ENCODE data around the gene LDHAL6B. TPM values are rescaled to one million over a fixed set of nuclear protein-coding genes. Genes with fewer than 3 reads are reported as not detected.

Gene LDHAL6B
- total RNA-seq, 1 donor from 2014 or later = not detected

DNA sequence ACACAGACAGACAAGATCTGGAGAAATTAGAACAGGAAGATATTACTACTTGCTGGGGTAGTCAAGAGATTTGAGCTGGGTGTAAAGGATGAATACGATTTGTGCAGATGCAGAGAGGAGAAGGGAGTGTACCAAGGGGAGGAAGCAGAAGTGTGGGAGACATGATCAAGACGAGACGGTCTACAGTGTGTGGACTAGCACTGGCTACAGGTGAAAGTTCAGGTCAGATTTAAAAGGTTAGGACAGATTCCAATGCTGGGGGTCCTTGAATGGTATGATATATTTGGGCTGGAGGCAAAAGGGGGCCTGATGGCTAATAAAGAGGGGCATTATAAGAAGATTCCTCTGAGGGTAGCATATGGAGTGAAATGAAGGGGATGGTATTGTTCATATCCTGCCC lies 12.1 kb downstream of the LDHAL6B start:
- H3K4me1 Mint-ChIP-seq (ENCODE audit: low read depth) = peaks cover 26% of the 10 kb centered on the region
- no peaks in the 10 kb centered on the region for H3K27me3 Mint-ChIP-seq (ENCODE audit: low read depth)
- no peak overlapping the region for H3K27ac Mint-ChIP-seq (ENCODE audit: unreplicated experiment)
- no peak for DNase-seq (ENCODE audit: low spot score)
- H3K4me3 Mint-ChIP-seq (ENCODE audit: unreplicated experiment) = no peak overlapping the region
- TF ChIP-seq, protein P1, sequence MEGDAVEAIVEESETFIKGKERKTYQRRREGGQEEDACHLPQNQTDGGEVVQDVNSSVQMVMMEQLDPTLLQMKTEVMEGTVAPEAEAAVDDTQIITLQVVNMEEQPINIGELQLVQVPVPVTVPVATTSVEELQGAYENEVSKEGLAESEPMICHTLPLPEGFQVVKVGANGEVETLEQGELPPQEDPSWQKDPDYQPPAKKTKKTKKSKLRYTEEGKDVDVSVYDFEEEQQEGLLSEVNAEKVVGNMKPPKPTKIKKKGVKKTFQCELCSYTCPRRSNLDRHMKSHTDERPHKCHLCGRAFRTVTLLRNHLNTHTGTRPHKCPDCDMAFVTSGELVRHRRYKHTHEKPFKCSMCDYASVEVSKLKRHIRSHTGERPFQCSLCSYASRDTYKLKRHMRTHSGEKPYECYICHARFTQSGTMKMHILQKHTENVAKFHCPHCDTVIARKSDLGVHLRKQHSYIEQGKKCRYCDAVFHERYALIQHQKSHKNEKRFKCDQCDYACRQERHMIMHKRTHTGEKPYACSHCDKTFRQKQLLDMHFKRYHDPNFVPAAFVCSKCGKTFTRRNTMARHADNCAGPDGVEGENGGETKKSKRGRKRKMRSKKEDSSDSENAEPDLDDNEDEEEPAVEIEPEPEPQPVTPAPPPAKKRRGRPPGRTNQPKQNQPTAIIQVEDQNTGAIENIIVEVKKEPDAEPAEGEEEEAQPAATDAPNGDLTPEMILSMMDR (IDR thresholded peaks at IDR 0.05) = no peak
- peaks cover 53% of the 10 kb centered on the region for H3K36me3 Mint-ChIP-seq (ENCODE audit: low read depth)
- H3K9me3 Mint-ChIP-seq (ENCODE audit: low read depth) = no peaks in the 10 kb centered on the region

DNA sequence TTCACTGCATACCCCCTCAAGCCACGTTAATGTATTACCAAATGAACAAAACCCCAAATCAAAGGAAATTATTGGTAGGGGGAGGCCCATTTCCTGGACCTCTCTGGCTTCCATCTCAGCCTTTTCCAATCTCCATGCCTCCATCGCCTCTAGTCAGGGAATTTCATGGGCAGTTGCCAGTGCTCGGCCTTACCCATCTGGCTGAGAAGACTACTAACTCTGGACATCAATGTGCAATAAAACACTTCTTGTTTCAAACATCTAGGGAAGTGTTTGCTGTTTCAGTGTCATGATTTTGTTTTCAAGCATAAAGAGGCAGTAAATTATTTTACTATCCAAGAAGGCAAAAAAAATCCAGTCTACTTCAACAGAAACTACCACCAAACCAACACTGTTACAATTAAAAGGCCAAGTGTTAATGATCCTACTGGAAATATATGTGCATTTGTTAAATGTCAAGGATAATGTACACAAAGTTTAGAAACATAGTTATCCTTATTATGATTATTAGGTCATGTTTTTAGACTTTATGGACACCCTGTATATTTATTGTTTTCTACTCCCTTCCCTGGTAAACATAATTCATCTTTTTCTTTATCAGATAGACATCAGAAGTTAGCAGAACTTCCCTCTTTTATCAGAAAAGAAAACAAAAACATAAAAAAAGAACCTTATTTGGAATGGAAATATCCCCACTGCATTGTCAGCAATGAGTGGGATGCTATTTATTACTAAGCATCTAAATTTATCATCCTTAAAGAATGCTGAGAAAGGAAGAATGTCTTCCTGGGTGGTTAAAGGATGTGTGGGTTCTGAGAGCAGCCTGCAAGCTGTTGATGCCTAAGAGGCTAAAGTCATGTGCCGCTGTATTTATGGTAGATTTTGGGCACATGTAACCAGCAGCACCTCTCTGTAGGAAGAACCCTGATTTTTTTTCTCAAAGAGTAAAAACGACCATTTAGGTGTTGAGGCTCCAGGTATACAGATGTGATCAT lies 15.2 kb downstream of the LDHAL6B start:
- H3K27me3 Mint-ChIP-seq (ENCODE audit: low read depth) = no peaks in the 10 kb centered on the region
- H3K4me3 Mint-ChIP-seq (ENCODE audit: unreplicated experiment) = no peak overlapping the region
- peaks cover 42% of the 10 kb centered on the region for H3K4me1 Mint-ChIP-seq (ENCODE audit: low read depth)
- peak overlapping the region; percentile 90 for H3K27ac Mint-ChIP-seq (ENCODE audit: unreplicated experiment)
- no peak for DNase-seq (ENCODE audit: low spot score)
- TF ChIP-seq, protein P1 (IDR thresholded peaks at IDR 0.05) = no peak
- no peaks in the 10 kb centered on the region for H3K9me3 Mint-ChIP-seq (ENCODE audit: low read depth)
- H3K36me3 Mint-ChIP-seq (ENCODE audit: low read depth) = peaks cover 45% of the 10 kb centered on the region

DNA sequence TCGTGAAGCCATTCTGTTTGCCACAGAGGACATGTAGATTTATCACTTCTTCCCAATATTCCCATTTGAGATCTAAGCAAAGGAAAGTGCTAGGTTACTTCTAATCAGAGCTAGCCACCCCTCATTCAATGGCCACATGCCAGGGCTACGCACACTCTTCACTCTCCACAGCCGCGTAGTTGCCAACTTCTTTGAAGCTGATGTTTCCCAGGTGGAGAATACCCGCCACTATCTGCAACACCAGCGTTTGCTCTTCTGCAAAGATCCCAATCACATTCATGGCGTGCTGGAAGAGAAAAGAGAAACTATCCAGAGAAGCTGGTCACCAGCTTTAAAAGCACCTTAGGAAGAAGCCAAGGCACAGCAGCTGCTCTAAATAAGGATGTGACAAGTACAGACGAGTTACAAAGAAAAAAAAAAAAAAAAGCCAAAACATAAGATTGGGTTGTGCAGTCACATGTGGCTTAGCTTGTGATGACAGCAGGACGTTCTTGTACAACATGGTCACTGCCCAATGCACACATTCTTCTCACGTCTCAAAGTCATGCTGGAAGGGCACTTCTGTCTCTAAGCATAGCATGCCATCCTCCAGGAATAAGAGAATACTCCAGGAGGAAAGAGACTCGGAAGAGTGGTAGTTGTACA lies 16.4 kb downstream of the LDHAL6B start:
- DNase-seq (ENCODE audit: low spot score) = no peak
- peaks cover 50% of the 10 kb centered on the region for H3K36me3 Mint-ChIP-seq (ENCODE audit: low read depth)

DNA sequence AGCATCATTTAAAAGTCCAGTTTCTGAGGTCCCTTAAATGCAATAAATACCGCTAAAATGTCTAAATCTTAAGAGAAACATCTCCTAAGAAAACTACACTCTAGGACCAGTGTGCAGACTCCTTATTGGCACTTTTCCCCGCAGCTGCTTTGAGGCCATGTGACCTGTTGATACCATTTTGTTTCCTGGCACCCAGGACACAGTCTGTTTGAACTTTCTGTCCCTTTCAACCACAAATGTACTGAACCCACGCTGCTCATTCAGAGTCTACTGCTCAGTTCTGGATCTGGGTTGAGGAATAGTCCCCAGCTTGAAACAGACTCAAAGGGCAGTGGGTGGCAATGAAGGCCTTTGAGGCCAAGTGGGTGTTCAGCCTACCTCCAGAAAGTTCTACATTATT lies 17.1 kb downstream of the LDHAL6B start:
- DNase-seq (ENCODE audit: low spot score) = no peak
- no peaks in the 10 kb centered on the region for H3K27me3 Mint-ChIP-seq (ENCODE audit: low read depth)
- TF ChIP-seq, protein P1 (IDR thresholded peaks at IDR 0.05) = no peak
- H3K4me1 Mint-ChIP-seq (ENCODE audit: low read depth) = peaks cover 49% of the 10 kb centered on the region
- no peak overlapping the region for H3K4me3 Mint-ChIP-seq (ENCODE audit: unreplicated experiment)
- peaks cover 2% of the 10 kb centered on the region for H3K9me3 Mint-ChIP-seq (ENCODE audit: low read depth)
- peaks cover 43% of the 10 kb centered on the region for H3K36me3 Mint-ChIP-seq (ENCODE audit: low read depth)
- peak overlapping the region; percentile 29 for H3K27ac Mint-ChIP-seq (ENCODE audit: unreplicated experiment)

More for the DNA sequence above, 16.4 kb downstream of the LDHAL6B start:
- no peaks in the 10 kb centered on the region for H3K27me3 Mint-ChIP-seq (ENCODE audit: low read depth)
- TF ChIP-seq, protein P1 (IDR thresholded peaks at IDR 0.05) = no peak
- peaks cover 49% of the 10 kb centered on the region for H3K4me1 Mint-ChIP-seq (ENCODE audit: low read depth)
- H3K4me3 Mint-ChIP-seq (ENCODE audit: unreplicated experiment) = no peak overlapping the region
- peaks cover 2% of the 10 kb centered on the region for H3K9me3 Mint-ChIP-seq (ENCODE audit: low read depth)
- peak overlapping the region; percentile 13 for H3K27ac Mint-ChIP-seq (ENCODE audit: unreplicated experiment)

DNA sequence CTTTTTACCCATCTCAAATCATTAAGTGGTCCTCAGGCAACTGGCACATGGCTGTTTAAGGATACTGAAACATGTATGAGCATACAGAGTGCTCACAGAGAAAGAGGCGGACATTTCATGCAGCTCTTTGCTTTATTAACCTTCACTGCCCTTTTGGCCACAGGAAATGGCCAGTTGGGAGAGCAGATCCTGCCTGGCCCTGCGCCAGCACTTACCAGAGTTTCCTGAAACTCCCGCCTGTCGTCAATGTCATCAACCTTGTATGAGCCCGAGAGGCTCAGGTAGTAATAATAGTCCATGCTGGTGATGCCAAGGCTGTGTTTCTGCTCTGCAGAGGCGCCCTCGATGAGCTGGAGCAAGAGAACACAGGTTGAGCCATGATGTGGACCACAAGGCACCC lies 17.8 kb downstream of the LDHAL6B start:
- TF ChIP-seq, protein P1 (IDR thresholded peaks at IDR 0.05) = no peak
- peaks cover 49% of the 10 kb centered on the region for H3K4me1 Mint-ChIP-seq (ENCODE audit: low read depth)
- peaks cover 43% of the 10 kb centered on the region for H3K36me3 Mint-ChIP-seq (ENCODE audit: low read depth)
- no peak overlapping the region for H3K4me3 Mint-ChIP-seq (ENCODE audit: unreplicated experiment)
- H3K9me3 Mint-ChIP-seq (ENCODE audit: low read depth) = peaks cover 2% of the 10 kb centered on the region
- no peak overlapping the region for H3K27ac Mint-ChIP-seq (ENCODE audit: unreplicated experiment)
- DNase-seq (ENCODE audit: low spot score) = no peak
- H3K27me3 Mint-ChIP-seq (ENCODE audit: low read depth) = no peaks in the 10 kb centered on the region
